GM12865 (cell line): ENCODE data around the gene EVA1B.

Source experiments
- DNase-seq: peaks from one replicate; pipeline ENCODE4 v3.0.0; 2010; ENCODE audit warnings: low read depth
- H3K4me3 ChIP-seq: 2 replicates; pipeline ENCODE4 v1.5.1; 2011; ENCODE audit warnings: mild to moderate bottlenecking, low read depth, low read length, control low read depth
- TF ChIP-seq, protein P1 (sequence below): IDR thresholded peaks from 2 replicates; pipeline ENCODE4 v1.5.1; 2011; ENCODE audit warnings: low read length, control low read depth, low read depth, inconsistent platforms; ENCODE audit not compliant: insufficient read depth; ENCODE audit errors: missing control alignments

Gene EVA1B

DNA sequence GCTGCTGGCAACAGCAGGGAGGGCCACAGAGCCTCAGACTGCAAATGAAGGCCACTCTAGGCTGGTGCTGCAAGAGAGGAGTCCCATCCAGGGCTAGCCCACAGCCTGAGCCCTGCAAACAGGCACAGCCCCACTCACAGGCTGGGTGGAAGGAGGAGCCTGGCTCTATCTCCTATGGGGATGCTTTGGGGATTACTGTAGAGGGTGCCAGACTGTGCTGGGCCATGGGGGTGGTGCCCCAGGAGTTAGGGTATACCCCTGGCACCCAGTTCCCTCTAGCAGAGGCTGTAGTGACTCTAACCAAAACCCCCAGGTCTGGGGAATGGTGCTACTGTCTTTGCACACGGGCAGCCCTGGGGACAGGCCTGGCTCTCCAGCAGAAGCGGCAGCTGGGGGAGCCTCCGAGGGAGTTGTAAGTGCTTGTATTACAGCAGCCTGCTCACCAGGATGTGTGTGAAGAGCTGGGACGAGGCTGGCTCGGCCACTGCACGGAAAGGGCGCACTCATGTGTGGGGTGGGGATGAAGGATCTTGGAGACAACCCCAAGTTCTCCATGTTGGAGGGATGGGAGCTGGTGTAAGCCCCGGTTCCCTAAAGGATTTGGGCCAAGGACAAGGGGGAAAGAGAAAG is 23.4 kb upstream of the EVA1B start:
- no peak overlapping the region for H3K4me3 ChIP-seq
- TF ChIP-seq, protein P1, sequence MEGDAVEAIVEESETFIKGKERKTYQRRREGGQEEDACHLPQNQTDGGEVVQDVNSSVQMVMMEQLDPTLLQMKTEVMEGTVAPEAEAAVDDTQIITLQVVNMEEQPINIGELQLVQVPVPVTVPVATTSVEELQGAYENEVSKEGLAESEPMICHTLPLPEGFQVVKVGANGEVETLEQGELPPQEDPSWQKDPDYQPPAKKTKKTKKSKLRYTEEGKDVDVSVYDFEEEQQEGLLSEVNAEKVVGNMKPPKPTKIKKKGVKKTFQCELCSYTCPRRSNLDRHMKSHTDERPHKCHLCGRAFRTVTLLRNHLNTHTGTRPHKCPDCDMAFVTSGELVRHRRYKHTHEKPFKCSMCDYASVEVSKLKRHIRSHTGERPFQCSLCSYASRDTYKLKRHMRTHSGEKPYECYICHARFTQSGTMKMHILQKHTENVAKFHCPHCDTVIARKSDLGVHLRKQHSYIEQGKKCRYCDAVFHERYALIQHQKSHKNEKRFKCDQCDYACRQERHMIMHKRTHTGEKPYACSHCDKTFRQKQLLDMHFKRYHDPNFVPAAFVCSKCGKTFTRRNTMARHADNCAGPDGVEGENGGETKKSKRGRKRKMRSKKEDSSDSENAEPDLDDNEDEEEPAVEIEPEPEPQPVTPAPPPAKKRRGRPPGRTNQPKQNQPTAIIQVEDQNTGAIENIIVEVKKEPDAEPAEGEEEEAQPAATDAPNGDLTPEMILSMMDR = no peak
- DNase-seq = no peak

DNA sequence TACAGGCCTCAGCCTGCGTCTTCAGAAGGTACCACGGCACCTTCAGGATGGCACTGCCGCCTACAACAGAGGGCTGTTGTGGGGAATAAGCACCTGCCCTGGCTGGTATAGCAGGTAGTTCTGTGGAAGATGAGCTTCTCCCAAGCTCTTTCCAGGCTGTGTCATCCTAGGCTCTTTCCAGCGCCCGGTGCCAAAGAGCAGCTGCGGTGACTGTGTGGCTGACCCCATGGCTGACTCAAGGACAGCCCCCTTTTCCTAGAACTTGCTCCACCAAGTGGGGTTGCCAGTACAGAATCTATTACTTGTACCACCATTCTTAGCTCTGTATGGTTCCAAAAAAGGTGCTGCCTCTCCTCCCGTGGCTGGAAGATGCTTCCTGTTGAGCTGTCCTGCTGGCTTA is 21.9 kb upstream of the EVA1B start:
- H3K4me3 ChIP-seq = no peak overlapping the region
- DNase-seq = no peak
- TF ChIP-seq, protein P1 = no peak

DNA sequence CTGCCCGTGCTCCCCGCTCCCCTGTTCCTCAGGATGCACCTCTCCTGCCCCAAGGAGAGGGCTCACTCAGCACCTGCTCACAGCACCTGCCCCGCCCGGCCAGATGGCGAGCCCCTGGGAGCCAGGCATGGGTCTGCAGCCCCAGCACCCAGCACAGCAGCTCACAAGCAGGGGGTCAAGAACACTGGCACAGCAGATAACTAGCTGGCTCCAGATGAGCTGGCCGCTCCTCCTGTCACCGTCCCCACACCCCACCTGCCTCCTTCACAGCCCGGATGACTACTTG is 20.9 kb upstream of the EVA1B start:
- no peak for DNase-seq
- H3K4me3 ChIP-seq = no peak overlapping the region
- TF ChIP-seq, protein P1 = no peak

DNA sequence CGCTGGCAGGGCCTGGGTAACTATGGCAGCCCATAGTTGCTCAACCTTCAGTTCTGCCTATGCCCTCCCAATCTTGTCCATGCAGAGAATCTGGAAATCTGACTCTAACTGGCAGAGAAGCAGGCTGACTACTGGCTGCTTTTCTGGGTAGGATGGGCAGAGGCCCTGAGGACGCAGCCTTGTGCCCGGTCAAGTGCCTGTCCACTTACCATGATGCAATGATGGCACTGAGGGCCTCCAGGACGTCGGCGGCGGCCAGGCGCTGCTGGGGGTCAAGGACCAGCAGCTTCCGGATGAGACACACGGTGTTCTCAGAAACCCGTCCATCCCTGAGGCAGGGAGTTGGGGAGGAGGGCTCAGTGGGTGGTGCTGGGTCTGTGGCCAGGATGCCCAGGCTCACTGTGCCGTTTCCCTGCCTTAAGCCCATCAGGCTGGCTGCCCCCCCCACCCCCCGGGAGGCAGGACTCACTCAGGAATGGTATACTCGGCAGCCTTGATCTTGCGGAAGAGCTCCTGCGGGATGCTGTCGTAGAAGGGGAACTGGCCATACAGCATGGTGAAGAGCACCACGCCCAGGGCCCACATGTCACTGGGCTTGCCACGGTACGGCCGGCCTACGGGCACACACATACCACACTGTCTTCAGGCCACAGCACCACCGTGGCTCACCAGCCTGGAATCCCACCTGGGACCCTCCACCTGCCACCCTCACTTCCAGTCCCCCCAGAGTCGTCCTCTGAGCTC is 20.4 kb upstream of the EVA1B start:
- H3K4me3 ChIP-seq = no peak overlapping the region
- no peak for DNase-seq
- TF ChIP-seq, protein P1 = no peak

- no peak overlapping the region for H3K4me3 ChIP-seq
- peak; percentile 63 for DNase-seq
- TF ChIP-seq, protein P1 = peak; percentile 76
Measured at GRCh38 chr1:36342426-36343185, 19.2 kb upstream of the EVA1B start.

DNA sequence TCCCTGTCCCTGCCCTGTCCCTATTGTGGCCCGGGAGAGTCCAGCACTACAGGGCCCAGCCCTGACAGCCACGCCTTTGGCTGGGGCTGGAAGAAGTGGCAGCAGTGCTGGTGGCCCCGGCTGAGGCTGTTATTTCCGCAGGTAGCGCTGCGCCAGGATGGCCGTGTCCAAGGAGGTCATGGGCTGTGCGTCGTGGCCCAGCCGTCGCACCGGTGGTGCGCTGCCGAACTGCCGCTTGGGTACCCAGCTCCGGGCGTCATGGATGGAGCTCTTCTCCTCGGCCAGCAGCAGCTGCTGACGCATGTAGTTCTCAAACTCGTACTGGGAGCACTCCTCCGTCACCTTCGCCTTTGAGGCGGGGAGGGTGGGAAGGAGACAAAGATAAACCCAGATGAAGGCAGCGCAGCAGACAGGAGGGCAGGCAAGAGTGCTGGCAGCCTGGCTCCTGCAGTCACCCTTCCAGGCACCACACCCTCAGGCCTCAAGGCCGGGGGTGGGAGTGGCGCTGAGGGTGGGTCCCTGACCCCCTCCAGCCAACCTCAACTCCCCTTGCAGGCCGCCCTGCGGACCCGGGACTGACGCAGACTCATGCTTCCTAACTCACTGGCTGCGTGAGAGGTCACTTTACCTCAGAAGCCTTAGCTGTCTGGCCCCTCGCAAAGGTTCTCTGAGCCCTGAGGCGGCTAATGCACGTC is 18.3 kb upstream of the EVA1B start:
- H3K4me3 ChIP-seq = no peak overlapping the region
- TF ChIP-seq, protein P1 = no peak
- DNase-seq = no peak
